Measurements from ENCODE around the gene CTCFL.

CTCFL gene

DNA sequence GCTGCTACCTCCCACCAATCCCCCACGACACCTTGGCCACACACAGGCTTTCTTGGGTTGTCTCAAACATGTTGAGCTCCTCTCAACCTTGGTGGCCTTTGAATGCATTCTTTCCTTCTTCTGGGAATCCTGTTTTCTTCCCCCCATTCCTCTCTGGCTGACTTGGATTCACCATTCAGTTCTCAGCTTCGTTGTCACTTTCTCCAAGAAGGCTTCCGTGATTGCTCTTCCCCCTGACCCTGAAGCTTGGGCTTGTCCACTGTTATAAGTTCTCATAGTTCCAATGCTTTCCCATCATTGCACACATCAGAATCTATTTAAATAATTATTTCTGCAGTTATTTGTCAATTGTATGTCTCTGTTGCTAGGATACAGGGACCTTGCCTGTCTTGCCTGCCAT is 69.6 kb downstream of the CTCFL start:
- no peak for TF ChIP-seq CTCF (conservative IDR thresholded peaks at IDR 0.05; ENCODE audit: control insufficient read depth, insufficient read depth, low read depth, low read length)

GRCh38 chr20:57451795-57452661 is 72.9 kb downstream of the CTCFL start:
- no peak overlapping the region for H3K4me3 ChIP-seq (ENCODE audit: control insufficient read depth, low read depth, low read length)
- TF ChIP-seq CTCF (conservative IDR thresholded peaks at IDR 0.05; ENCODE audit: control insufficient read depth, insufficient read depth, low read depth, low read length): no peak
- DNase-seq (ENCODE audit: low read depth): no peak

More for the DNA sequence above, 69.6 kb downstream of the CTCFL start:
- H3K4me3 ChIP-seq (ENCODE audit: control insufficient read depth, low read depth, low read length): no peak overlapping the region
- no peak for DNase-seq (ENCODE audit: low read depth)

DNA sequence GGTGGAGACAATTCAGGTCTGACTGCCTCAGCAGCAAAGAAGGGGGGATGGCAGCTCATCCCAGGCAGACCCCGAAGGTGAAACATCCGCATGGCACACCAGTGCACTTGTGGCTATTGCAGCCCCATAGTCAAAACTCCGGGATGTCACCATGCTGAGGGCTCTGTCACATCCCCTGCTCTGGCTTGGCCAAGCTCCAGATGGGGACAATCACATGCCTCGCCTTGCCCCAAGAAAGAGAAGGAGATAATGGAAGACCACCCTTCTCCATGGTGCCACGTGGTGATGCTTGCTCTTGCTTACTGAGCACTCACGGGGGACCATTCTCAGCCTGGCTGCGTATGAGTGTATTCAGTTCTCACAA is 73.5 kb downstream of the CTCFL start:
- TF ChIP-seq CTCF (conservative IDR thresholded peaks at IDR 0.05; ENCODE audit: control insufficient read depth, insufficient read depth, low read depth, low read length): no peak
- H3K4me3 ChIP-seq (ENCODE audit: control insufficient read depth, low read depth, low read length): no peak overlapping the region
- DNase-seq (ENCODE audit: low read depth): no peak

- H3K4me3 ChIP-seq (ENCODE audit: control insufficient read depth, low read depth, low read length): no peak overlapping the region
- no peak for DNase-seq (ENCODE audit: low read depth)
- TF ChIP-seq CTCF (conservative IDR thresholded peaks at IDR 0.05; ENCODE audit: control insufficient read depth, insufficient read depth, low read depth, low read length): no peak
These were observed 74.0 kb downstream of the CTCFL start for GRCh38 chr20:57450931-57451330.

- no peak for DNase-seq (ENCODE audit: low read depth)
- H3K4me3 ChIP-seq (ENCODE audit: control insufficient read depth, low read depth, low read length): no peak overlapping the region
- TF ChIP-seq CTCF (conservative IDR thresholded peaks at IDR 0.05; ENCODE audit: control insufficient read depth, insufficient read depth, low read depth, low read length): no peak
These were observed 74.5 kb downstream of the CTCFL start for GRCh38 chr20:57450419-57450818.

DNA sequence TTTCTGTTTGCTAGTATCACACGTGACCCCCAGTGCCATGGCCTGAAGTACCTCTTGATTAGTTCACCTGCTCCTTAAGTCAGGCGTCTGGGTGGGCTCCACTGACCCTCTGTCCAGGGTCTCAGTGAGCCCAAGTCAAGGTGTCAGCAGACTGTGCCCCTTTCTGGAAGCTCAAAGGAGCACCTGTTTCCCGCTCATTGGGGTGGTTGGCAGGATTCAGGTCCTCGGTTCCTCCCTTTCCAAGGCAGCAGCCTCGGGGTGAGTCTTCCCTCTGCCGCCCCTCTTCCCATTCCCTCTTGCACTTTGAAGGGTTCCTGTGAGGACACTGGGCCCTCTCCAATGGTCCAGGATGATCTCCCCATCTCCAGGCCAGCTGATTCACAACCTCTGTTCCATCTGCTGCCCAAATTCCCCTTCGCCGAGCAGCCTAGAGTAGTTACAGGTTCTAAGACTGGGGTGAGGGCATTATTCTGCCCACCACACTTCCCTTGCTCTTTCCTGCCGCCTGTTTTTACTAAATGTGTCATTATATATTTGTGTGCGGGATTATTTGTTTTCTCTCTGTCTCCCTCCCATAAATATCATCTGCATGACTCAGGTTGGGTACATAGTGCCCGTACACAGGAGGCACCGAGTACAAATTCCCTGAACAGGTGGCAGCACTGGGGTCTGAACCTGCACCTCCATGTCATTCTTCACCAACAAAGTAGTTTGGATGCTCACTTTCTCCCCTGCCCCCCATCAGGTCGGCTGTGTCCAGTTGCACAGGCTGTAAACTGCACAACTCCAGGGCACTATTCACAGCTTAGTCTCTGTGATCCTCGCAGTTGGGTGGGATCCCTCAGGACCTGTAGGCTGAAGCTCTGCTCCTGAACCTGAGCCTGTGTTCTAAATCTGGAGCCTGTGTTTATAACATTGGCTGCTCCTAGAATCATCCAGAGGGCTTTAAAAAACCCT is 75.3 kb downstream of the CTCFL start:
- DNase-seq (ENCODE audit: low read depth): no peak
- no peak overlapping the region for H3K4me3 ChIP-seq (ENCODE audit: control insufficient read depth, low read depth, low read length)
- no peak for TF ChIP-seq CTCF (conservative IDR thresholded peaks at IDR 0.05; ENCODE audit: control insufficient read depth, insufficient read depth, low read depth, low read length)
